TTC549 (cell line): Measurements from ENCODE around the gene TAF12.
"Not testable (repeated sequence)": the region's sequence is repeated elsewhere in the genome, so short reads cannot be mapped to it uniquely, and the experiment has no call there.

ENCODE experiments used
- FAIRE-seq: peaks from 2 replicates; lab custom pipeline; 2012; peaks lifted over from hg19 to GRCh38; lab: Jason Lieb, UNC

The TAF12 gene

GRCh38 chr1:28644494-28644893, 1.6 kb upstream of the TAF12 start:
- no peak for FAIRE-seq

- no peak for FAIRE-seq
These were observed 616 bp downstream of the TAF12 start for GRCh38 chr1:28642056-28642846.

DNA sequence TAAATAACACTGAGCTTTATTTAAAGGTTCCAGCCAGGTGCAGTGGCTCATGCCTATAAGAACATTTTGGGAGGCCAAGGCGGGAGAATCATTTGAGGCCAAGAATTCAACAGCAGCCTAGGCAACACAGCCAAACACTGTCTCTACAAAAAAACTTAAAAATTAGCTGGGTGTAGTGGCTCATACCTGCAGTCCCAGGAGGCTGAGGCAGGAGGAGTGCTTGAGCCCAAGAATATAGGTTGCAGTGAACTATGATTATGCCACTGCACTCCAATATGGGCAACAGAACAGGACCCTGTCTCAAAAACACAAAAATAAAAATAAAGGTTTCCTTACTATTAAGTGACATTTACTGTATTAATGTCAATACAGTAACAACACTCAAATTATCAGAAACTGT, 2.1 kb downstream of the TAF12 start:
- FAIRE-seq = no peak

GRCh38 chr1:28632560-28632959, 10.3 kb downstream of the TAF12 start:
- FAIRE-seq = no peak

DNA sequence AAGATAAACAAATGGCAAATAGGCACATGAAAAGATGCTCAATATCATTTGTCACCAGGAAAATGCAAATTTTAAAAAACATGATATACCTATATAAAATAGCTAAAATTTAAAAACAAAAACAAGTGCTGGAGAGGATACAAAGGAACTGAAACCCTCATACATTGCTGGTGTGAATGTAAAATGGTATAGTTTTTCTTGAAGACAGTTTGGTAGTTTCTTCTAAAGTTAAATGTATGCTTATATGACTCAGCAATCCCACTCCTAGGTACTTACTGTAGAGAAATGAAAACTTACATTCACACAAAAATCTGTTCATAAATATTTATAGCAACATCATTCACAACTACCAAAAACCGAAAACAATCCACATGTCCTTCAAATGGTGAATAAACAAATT, 11.2 kb downstream of the TAF12 start:
- FAIRE-seq = no peak

DNA sequence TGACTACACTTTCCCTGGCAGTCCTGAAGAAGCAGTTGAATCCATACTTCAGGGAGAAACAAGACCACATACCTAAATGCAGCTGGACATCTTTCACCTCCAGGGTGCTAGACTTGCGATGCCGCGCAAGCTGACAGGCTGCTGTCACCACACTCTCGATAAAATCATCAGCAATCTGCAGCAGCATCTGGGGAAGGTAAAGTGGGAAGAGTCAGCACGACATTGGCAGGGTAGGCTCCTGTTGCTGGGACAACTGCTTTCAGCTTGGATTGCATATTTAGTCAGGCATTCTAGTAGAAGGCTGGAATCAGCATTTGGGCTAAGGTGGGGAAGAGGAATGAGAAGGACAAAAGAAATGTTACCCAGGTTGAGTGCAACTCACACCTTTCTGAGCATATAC, 29.7 kb downstream of the TAF12 start:
- no peak for FAIRE-seq

GRCh38 chr1:28606771-28607170, 36.1 kb downstream of the TAF12 start:
- no peak for FAIRE-seq

- FAIRE-seq = no peak
These were observed 37.9 kb downstream of the TAF12 start for GRCh38 chr1:28604962-28605361.

GRCh38 chr1:28604411-28604810, 38.5 kb downstream of the TAF12 start:
- FAIRE-seq = no peak

DNA sequence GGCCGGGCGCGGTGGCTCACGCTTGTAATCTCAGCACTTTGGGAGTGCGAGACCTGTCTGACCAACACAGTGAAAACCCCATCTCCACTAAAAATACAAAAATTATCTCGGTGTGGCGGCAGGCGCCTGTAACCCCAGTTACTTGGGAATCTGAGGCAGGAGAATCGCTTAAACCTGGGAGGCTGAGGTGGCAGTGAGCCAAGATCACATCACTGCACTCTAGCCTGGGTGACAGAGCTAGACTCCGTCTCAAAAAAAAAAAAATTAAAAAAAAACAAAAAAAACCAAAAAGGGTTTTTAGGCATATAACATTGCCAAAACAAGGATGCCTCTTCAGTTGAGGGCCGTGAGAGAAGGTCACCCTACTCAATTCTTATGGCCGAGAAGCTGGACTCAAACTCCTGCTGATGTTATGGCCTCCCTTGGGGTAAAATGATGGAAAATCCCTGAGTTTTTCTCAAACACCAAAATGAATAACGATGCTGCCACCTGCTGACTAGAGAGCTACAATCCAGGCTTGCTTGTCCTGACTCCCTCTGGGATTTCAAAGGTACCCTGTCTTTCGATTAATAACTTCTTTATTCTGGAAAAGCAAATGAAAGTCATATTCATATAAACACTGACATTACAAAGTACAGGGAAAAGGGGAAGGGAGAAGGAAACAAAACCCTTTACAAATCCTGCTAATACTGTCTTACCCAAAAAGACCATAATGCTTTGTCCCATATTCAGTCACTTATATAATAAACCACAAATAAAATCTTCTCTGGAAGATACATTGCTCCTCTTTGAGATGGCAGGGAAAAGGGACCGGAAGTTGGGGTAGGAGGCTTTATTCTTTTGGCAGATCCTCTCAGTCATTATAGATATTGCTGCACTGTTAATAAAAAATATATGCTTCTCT, 40.1 kb downstream of the TAF12 start:
- FAIRE-seq = peak; percentile 66

- FAIRE-seq = no peak
These were observed 41.2 kb downstream of the TAF12 start for GRCh38 chr1:28601696-28602095.

- FAIRE-seq = not testable (repeated sequence)
These were observed 46.6 kb downstream of the TAF12 start for GRCh38 chr1:28596276-28596675.

DNA sequence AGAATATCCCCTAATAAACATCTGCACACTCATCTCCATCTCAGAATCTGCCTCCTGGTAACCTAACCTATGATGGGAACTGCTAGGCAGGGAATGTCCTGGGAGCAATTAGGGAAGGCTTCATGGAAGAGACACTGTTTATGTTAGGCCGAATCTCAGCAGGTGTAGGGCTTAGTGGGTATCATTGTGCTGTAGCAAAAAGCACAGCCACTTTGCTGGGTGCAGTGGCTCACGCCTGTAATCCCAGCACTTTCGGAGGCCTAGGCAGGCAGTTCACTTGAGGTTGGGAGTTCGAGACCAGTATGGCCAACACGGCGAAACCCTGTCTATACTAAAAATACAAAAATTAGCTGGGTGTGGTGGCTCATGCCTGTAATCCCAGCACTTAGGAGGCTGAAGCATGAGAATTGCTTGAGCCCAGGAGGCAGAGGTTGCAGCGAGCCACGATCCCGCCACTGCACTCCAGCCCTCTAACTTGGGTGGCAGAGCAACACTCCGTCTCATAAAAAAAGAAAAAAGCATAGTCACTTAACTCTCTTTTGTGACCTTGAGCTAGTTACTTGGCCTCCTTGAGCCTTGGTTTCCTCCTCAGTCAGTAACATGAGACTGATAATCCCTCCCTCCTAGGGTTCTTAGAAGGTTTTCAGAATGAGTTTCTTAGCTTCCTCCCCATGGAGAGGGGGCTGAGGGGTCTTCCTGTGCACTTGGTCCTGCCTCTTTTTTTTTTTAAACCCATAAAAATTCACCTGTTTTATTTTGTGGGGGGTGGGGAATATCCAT, 47.3 kb downstream of the TAF12 start:
- no peak for FAIRE-seq

GRCh38 chr1:28594686-28595411, 48.0 kb downstream of the TAF12 start:
- not testable (repeated sequence) for FAIRE-seq

GRCh38 chr1:28593988-28594356, 48.9 kb downstream of the TAF12 start:
- FAIRE-seq = not testable (repeated sequence)

GRCh38 chr1:28592321-28593071, 50.4 kb downstream of the TAF12 start:
- FAIRE-seq = no peak

DNA sequence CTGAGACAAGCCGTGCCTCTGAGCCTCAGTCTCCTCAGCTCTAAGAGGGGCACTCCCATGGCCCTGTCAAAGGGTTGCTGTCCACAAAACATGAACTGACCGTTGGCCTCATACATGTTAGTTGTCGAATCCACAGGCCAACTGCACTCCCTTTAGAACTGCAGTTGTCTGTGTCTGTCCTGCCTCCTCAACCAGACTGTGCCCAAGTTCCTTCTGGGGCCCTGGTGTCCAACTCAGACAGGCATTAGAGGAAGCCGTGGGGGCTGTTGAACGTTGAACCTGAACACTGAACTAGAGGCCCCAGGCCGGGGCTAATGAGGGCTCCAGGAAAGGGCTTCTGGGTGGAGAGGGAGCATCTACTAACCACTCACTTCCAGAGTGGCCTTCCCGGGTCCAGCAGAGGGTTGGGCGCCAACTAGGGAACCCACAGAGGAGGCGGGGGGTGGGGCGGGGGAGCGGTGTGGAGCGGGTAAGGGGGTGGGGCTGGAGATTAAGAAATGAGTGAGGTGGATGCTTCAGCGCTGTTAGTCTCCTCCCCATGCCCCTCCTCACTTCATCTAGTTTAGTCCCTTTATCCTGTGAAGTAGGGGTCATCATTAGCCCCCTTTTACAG, 51.1 kb downstream of the TAF12 start, which contains the start of gene RAB42:
Gene RAB42, plus strand, starts transcription at position 558 of the 613 bp plus-strand sequence. CDS start 247 bp downstream, outside the sequence.
- no peak for FAIRE-seq

DNA sequence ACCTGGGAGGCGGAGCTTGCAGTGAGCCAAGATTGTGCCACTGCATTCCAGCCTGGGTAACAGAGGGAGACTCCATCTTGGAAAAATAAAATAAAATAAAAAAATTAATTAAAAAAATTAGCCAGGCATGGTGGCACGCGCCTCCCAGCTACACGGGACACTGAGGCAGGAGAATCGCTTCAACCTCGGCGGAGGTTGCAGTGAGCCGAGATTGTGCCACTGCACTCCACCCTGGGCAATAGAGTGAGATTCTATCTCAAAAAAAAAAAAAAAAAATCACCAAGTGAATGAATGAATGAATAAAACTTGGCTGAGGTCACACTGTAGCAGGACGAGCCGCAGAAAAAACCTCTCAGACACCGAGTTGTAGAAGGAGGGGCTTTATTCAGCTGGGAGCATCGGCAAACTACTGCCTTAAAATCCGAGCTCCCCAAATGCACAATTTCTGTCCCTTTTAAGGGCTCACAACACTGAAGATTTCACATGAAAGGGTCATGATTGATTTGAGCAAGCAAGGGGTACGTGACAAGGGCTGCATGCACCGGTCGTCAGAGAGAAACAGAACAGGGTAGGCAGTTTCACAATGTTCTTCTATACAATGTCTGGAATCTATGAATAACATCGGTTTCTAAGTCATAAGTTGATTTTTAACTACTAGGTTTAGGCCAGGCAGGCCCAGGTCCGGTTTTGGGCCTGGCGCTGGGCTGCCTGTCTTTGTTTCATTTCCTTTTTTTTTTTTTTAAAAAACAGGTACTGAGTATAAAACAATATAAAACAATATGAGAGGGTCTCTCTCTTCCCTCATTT, 56.1 kb downstream of the TAF12 start:
- not testable (repeated sequence) for FAIRE-seq

- no peak for FAIRE-seq
These were observed 60.6 kb downstream of the TAF12 start for GRCh38 chr1:28582248-28582615.
